ENCODE measurements around the gene ATRIP.

DNA sequence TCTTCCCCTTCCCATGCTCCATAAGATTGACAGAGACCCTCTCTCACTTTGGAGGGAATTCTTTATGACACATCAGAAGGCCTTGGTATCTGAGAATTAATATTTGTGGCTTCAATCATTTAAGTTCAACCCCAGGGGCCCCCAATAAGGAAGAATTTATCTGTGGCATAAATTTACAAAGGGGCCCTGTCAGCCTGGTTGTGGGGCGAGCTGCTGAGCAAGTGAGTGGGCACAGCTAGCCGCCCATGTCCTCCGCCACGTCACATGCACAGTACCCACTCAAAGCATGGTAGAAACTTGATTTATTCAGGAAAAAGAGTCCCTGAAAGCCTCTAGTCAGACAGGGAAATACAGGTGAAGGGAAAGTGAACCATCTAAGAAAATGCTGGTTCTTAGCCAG, 30.0 kb upstream of the ATRIP start:
- TF ChIP-seq EZH2 (IDR thresholded peaks at IDR 0.05), result no peak
- no peak for TF ChIP-seq POLR2AphosphoS5 (IDR thresholded peaks at IDR 0.05; ENCODE audit: borderline replicate concordance, low read depth, low read length)
